Activated CD8-positive, alpha-beta T cell treated with anti-CD3 and anti-CD28 coated beads for 36 hours (primary cell): ENCODE data around the gene DPH7. TPM values are rescaled to one million over a fixed set of nuclear protein-coding genes. Genes with fewer than 3 reads are reported as not detected.

Experiments used
- ATAC-seq: fragments of 200-7000 bp; cut with Tn5 transposase; one replicate; pipeline ENCODE4 v1.10.0; 2021; ENCODE audit warnings: mild to moderate bottlenecking, moderate library complexity
- CTCF ChIA-PET: fragments of 350-600 bp; sonication (Branson Sonifier 250); formaldehyde crosslinking; loops from one replicate; lab custom pipeline; 2021; ENCODE audit warnings: antibody characterized with exemption; lab: Charles Lee
- POLR2A ChIA-PET: fragments of 350-600 bp; sonication (Branson Sonifier 250); formaldehyde crosslinking; loops from one replicate; lab custom pipeline; 2021; ENCODE audit warnings: antibody characterized with exemption; lab: Charles Lee
- DNase-seq: peaks from one replicate; pipeline ENCODE4 v3.0.0-alpha.2; 2020
- H3K27ac Mint-ChIP-seq: one replicate; pipeline ENCODE4 v1.8.0; 2021; ENCODE audit warnings: mild to moderate bottlenecking, mixed read lengths
- H3K27me3 Mint-ChIP-seq: one replicate; pipeline ENCODE4 v1.8.0; 2021; ENCODE audit warnings: mixed read lengths
- H3K36me3 Mint-ChIP-seq: one replicate; pipeline ENCODE4 v1.8.0; 2021; ENCODE audit warnings: low read depth, mixed read lengths
- H3K4me1 Mint-ChIP-seq: one replicate; pipeline ENCODE4 v1.8.0; 2021; ENCODE audit warnings: low read depth, mixed read lengths
- H3K4me3 Mint-ChIP-seq: one replicate; pipeline ENCODE4 v1.8.0; 2021; ENCODE audit warnings: mild to moderate bottlenecking, moderate library complexity, mixed read lengths
- H3K9me3 Mint-ChIP-seq: one replicate; pipeline ENCODE4 v1.8.0; 2021; ENCODE audit warnings: mixed read lengths
- CTCF ChIP-seq: fragments of 200-600 bp; IDR thresholded peaks from one replicate; pipeline ENCODE4 v1.8.0; 2022; ENCODE audit warnings: antibody characterized with exemption, mild to moderate bottlenecking
- intact Hi-C: fragments of 100-400 bp; cut with micrococcal nuclease; formaldehyde crosslinking; loops from one replicate; pipeline ENCODE4 v1.10.0; 2022
- total RNA-seq, 2 experiments: library from RNA; stranded (reverse); gene quantifications; one replicate each; pipeline ENCODE4 v1.2.3, GENCODE V29; 2021

DPH7 gene
- total RNA-seq, 2 experiments from 2014 or later, result 33.7 to 35.0 TPM

- peaks cover 8% of the 10 kb centered on the region for H3K4me1 Mint-ChIP-seq
- peaks cover 6% of the 10 kb centered on the region for H3K9me3 Mint-ChIP-seq
- H3K27ac Mint-ChIP-seq, result no peak overlapping the region
- POLR2A ChIA-PET, result no interaction called here
- TF ChIP-seq CTCF, result no peak
- H3K36me3 Mint-ChIP-seq, result peaks cover 6% of the 10 kb centered on the region
- intact Hi-C loops, result no loop called here
- DNase-seq (no peak), ATAC-seq (no peak)
- H3K27me3 Mint-ChIP-seq, result no peaks in the 10 kb centered on the region
- H3K4me3 Mint-ChIP-seq, result no peak overlapping the region
- CTCF ChIA-PET, result interaction anchor here (0.9 kb wide), 1 partner anchor 19 kb away, joined by 3 read pairs; no protein-coding TSS in a partner anchor
These were observed 73.1 kb downstream of the DPH7 start for GRCh38 chr9:137505421-137506140.

Other genes with a start within 250 kb of the DPH7 start
- gene EXD3, start 155.8 kb downstream of the DPH7 start, total RNA-seq, result 1 to 10 TPM; 8.1 to 9.0 TPM
- gene NOXA1, start 155.5 kb downstream of the DPH7 start, total RNA-seq, result under 1 TPM; 0.72 to 0.95 TPM
- not detected for gene ENTPD8, start 137.6 kb downstream of the DPH7 start, total RNA-seq
- 100 to 1,000 TPM; 112 to 116 TPM for gene NSMF, start 119.6 kb downstream of the DPH7 start, total RNA-seq
- gene PNPLA7, start 28.5 kb downstream of the DPH7 start, total RNA-seq, result 1 to 10 TPM; 4.8 to 5.0 TPM
- gene MRPL41, start 27.0 kb downstream of the DPH7 start, total RNA-seq, result 10 to 100 TPM; 42.8 to 43.9 TPM
- 10 to 100 TPM; 45.9 to 46.5 TPM for gene ZMYND19, start 11.6 kb upstream of the DPH7 start, total RNA-seq
- gene ARRDC1, start 26.8 kb upstream of the DPH7 start, total RNA-seq, result 10 to 100 TPM; 29.0 TPM
- gene EHMT1, start 40.1 kb upstream of the DPH7 start, total RNA-seq, result 10 to 100 TPM; 62.1 to 67.1 TPM